NCI-H345 (cell line): ENCODE measurements around the gene SUV39H2.
"Not testable (repeated sequence)": the region's sequence is repeated elsewhere in the genome, so short reads cannot be mapped to it uniquely, and the experiment has no call there.

Source experiments
- DNase-seq: peaks from one replicate; lab custom pipeline; 2025; lab: John Stamatoyannopoulos, UW

Gene SUV39H2

DNA sequence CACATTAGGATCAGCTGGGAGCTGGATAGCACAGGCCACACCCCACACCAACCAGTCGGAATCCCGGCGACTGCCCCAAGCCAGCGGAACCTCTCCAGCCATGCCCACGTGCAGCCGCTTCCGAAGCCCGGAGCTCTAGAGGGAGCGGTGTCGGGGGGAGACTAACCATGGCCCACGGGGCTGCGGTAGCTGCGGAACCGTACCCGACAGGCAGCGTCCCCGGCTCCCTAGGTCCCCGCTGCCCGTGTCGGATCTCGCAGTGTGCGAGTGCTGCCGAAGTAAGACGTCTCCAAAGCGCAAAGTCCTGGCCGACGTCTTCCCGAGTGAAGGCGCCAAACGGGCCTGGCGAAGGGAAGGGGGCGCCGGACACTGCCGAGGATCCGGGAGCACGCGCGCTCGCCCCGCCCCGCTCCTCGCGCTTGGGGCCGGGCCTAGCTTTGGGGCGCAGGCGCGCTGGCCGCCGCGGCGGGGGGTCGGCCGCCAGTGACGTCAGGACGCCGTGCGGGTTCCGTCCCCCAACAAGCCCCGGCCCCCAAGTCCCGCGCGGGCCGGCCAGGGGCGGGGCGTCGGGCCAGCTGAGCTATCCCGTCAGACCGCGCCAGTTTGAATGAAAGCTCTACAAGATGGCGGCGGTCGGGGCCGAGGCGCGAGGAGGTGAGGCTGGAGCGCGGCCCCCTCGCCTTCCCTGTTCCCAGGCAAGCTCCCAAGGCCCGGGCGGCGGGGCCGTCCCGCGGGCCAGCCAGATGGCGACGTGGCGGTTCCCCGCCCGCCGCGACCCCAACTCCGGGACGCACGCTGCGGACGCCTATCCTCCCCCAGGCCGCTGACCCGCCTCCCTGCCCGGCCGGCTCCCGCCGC is at the start of gene SUV39H2:
TSS of gene SUV39H2 (plus strand) at position 601 of the 858 bp plus-strand sequence. CDS start at position 624, 23 bp downstream.
- DNase-seq = peak; percentile 91

DNA sequence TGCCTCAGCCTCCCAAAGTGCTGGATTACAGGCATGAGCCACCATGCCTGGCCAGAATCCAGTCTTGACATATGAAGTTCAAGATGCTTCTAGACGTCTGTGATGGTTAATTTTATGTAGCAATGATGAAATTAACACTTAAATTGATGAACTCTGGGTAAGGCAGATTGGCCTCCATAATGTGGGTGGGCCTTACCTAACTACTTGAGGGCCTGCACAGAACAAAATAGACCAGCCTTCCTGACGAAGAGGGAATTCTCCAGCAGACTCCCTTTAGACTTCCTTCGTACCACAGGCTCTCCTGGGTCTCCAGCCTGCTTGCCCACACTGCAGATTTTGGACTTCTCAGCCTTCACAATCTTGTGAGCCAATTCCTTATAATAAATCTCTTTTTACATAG is 45.6 kb upstream of the SUV39H2 start:
- no peak for DNase-seq

- DNase-seq = no peak
Observed at GRCh38 chr10:14836208-14836607, 42.5 kb upstream of the SUV39H2 start.

DNA sequence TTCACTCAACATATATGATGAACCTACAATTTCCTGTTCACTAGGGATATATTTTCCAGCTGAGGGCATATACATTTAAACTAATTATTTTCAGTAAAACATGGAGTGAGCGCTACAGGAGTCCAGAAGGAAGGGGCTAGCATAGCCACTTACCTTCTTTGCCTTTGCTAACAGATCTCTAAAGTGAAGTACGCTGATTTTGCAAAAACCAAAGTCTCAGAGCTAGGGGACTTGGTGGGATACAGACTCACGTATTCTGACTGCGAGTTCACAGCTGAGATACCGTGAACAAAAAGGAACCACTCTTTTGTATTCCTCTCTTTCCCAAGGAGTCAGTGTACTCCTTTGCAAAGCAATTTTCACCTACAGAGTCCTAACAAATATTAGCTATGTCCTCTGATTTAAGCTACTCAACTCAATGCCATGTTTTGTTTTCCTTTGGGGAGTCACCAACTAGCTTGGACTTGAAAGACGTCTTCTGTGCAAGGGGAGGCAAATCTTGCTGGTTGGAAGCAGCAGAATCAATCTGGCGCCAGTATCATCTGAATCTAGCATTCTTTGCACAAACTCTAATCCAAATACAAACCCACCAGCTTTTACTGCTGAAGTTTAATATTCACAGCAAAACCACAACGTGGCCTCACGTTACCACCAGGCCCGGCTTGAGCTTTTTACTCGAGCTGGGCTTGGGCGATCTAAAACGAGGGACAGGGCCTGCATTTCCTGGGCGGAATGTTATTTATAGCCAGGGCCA is 41.5 kb upstream of the SUV39H2 start:
- no peak for DNase-seq

GRCh38 chr10:14837757-14838581 is 40.7 kb upstream of the SUV39H2 start, which contains the start of the genes CDNF, HSPA14 and MSANTD7:
Gene CDNF (minus strand): TSS chr10:14838037. CDS start chr10:14837946, 91 bp downstream.
Gene HSPA14 (plus strand): TSS chr10:14838306. CDS start chr10:14838403, 97 bp downstream.
Gene MSANTD7 (plus strand): TSS chr10:14838306. CDS start chr10:14842285, 3,979 bp downstream.
- DNase-seq = peak; percentile 97

DNA sequence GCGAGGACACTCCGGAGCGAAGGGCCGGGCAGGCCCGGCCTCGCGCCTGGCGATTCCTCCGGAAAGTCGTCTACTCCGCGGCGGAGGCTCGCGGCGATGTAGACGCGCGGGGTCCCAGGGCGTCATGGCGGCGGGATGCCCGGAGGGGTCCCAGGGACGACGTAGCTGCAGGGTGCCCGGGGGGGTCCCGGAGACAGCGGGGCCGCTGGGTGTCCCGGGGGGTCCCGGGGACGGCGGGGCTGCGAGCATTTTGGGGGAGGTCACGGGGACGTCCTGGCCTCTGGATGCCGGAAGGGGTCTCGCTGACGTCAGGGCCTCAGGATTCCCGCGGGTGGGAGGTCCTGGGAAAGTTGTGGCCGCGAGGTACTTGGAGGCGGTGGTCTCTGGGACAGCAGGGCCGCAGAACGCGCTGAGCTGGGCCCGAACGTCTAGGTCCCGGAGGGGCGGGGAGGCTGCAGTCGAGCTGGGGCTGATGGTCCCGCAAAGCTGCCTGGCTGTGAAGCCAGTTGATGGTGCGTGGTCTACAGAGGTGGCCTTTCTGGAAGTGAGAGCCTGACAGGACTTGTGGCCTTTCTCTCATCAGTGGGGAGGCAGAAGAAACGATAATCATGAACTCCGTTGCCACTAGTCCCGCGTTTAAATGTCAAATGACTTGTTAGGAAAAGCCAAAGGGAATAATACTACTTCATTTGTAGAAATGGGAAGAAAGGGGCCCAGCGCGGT is 39.9 kb upstream of the SUV39H2 start:
- DNase-seq = no peak

GRCh38 chr10:14839305-14839695 is 39.4 kb upstream of the SUV39H2 start:
- no peak for DNase-seq

DNA sequence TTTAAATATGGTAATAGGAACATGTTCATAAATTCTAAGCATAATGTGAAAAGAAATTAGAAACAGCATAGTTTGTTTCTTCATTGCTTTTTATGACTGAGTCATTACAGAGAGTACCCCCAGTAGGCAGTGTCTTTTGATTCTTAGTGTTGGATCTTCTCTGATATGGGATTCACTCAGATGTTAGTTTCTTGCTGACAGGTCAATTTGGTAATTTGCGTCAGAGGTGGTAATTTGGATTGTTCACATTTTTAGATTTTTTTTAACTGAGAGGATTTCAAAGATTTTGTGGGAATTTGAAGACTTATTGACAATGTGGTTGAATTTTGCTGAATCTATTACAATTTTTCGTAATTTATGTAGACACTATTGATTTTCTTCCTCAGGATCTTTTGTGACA is 38.5 kb upstream of the SUV39H2 start:
- no peak for DNase-seq

DNA sequence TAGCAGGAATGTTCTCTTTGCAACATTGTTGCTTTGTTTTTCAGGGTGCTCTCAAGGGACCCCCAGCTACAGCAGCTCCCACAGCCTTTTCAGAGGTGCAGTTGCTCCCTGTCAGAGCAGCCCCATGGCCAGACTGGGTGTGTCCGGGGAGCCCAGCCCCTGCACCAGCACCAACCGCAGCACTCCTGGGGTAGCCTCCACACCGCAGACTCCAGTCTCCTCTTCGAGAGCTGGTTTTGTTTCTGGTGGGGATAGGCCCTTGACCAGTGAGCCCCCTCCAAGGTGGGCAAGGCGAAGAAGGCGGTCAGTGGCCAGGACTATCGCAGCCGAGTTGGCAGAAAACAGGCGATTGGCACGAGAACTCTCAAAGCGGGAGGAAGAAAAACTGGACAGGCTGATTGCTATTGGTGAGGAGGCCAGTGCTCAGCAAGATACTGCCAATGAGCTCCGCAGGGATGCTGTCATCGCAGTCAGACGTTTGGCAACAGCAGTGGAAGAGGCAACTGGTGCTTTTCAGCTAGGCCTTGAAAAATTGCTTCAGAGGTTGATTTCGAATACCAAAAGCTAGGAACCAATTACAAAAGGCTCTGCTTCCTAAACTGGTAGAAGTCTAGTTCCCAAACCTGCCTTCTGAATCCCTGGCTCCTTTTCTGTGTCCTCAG is 35.2 kb upstream of the SUV39H2 start:
- DNase-seq = no peak

DNA sequence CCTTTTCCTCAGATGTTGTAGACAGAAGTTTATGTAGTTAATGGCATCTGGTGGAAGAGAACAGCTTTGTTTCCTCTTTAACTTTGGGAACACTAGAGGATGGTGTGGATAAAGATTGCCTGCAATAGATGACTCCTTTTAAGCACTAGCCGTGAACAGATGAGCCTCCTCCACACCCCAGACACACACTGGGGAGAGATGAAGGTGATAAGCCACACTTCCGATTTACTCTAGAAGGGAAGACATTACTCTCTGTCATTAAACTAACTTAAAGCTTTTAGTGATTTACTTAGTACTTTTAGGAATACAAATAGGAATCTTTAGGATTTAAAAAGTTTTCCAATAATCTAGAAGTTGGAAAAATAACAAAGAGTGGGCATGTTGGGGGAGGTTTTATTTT is 33.7 kb upstream of the SUV39H2 start:
- DNase-seq = no peak

DNA sequence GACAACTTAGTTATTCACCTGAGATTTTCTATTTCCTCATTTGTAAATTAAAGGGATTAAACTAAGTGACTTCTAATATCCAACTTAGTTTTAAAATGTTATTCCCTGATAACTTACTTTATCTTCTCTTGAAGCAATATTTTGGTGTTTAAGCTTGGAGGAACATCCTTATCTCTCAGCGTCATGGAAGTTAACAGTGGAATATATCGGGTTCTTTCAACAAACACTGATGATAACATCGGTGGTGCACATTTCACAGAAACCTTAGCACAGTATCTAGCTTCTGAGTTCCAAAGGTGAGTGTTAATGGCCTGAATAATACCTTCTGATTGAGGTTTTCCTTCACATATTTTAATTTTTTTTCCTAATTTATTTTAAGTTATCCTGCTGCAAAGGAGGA is 26.4 kb upstream of the SUV39H2 start:
- DNase-seq = no peak

DNA sequence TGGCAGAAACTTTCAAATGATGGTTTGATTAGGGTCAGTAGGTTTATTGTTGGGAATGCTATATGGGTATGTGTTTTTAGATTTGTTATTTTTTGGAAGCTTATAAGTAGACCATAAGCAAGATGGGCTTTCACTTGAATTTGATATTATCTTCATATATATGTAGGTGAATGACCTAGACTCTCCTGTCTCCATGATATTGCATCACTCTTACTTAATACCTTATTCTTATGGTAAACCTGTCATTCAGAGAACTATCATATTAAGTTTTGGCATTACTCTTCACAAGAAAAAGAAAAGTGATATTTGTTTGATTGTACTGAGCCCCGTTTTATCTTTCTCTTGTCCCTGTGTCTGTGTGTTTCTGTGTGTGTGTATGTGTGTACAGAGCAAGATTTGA is 23.2 kb upstream of the SUV39H2 start:
- no peak for DNase-seq

- no peak for DNase-seq
Observed at GRCh38 chr10:14858338-14858960, 20.2 kb upstream of the SUV39H2 start.

DNA sequence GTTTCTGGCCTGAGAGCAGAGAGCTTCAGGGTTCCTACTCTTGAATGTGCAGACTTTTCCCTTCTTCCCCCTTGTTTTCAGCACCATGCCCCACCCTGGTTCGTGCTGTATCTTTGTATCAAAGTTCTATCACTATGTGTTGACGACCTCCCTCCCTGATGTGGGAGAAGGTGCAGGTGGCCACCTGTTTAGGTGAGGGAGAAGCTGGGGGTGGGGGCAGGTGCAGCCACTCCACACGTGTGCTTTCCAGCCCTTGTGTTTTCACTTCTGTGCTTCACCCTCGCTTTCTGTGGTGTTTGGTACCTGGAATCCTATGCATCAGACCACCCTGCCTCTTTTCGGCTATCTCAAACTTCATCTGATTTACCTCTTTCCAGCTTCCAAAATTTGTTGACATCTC is 19.6 kb upstream of the SUV39H2 start:
- DNase-seq = no peak

DNA sequence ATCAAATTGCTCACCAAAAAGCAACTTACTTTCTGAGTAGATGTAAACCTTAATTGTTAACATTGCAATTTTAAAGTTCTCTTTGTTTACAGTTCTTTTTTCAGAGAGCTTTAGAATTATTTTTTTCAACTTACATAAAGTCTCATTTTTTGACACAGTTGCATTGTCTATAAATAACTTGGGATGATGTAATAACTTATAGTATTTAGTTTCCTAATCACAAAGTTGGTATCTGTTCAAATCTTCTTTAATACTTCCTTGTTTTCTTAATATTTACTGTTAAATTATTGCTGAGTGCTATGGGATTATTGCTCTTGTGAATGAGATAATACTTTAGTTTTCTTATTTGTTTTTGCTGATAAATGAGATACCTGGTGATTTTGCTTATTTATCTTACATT is 18.9 kb upstream of the SUV39H2 start:
- no peak for DNase-seq

GRCh38 chr10:14860791-14861190 is 17.9 kb upstream of the SUV39H2 start:
- DNase-seq = no peak

DNA sequence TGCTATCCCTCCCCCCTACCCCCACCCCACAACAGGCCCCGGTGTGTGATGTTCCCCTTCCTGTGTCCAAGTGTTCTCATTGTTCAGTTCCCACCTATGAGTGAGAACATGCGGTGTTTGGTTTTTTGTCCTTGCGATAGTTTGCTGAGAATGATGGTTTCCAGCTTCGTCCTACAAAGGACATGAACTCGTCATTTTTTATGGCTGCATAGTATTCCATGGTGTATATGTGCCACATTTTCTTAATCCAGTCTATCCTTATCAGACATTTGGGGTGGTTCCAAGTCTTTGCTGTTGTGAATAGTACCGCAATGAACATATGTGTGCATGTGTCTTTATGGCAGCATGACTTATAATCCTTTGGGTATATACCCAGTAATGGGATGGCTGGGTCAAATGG is 14.2 kb upstream of the SUV39H2 start:
- not testable (repeated sequence) for DNase-seq

- not testable (repeated sequence) for DNase-seq
Observed at GRCh38 chr10:14864871-14865270, 13.8 kb upstream of the SUV39H2 start.

GRCh38 chr10:14873090-14873760 is 5.4 kb upstream of the SUV39H2 start:
- DNase-seq = no peak

- DNase-seq = no peak
Observed at GRCh38 chr10:14875941-14876340, 2.7 kb upstream of the SUV39H2 start.
